ENCODE measurements around the gene MRFAP1L1.

MRFAP1L1 gene

GRCh38 chr4:6719611-6720179 lies 10.0 kb upstream of the MRFAP1L1 start:
- no peak overlapping the region for H3K4me2 ChIP-seq (ENCODE audit: insufficient read depth, low read length)
- no peak overlapping the region for H2AFZ ChIP-seq (ENCODE audit: low read depth, low read length)
- peaks cover 35% of the 10 kb centered on the region for H3K4me1 ChIP-seq (ENCODE audit: insufficient read depth, low read length)
- peaks cover 21% of the 10 kb centered on the region for H3K79me2 ChIP-seq (ENCODE audit: insufficient read depth, low read length)
- no peaks in the 10 kb centered on the region for H3K9me3 ChIP-seq (ENCODE audit: insufficient read depth, low read length, severe bottlenecking)
- DNase-seq (no peak), ATAC-seq (ENCODE audit: insufficient read depth, low read depth) (no peak)
- H3K4me3 ChIP-seq (ENCODE audit: low read depth in 1 of 2, low read length in 2 of 2) = no peak overlapping the region
- TF ChIP-seq CTCF (IDR thresholded peaks at IDR 0.05; ENCODE audit: borderline replicate concordance, extremely low read depth, low read length, poor library complexity, severe bottlenecking) = no peak
- TF ChIP-seq EZH2 (IDR thresholded peaks at IDR 0.05; ENCODE audit: borderline replicate concordance, low read depth, low read length, severe bottlenecking) = no peak
- peaks cover 21% of the 10 kb centered on the region for H4K20me1 ChIP-seq (ENCODE audit: insufficient read depth, low read length)
- no peak overlapping the region for H3K9ac ChIP-seq (ENCODE audit: low read depth, low read length)
- H3K27ac ChIP-seq (ENCODE audit: low read length) = no peak overlapping the region
- H3K36me3 ChIP-seq (ENCODE audit: insufficient read depth, low read length) = no peaks in the 10 kb centered on the region; the same call in 1 of the 2 replicates
- no peaks in the 10 kb centered on the region for H3K27me3 ChIP-seq (ENCODE audit: insufficient read depth, low read length, poor library complexity)

GRCh38 chr4:6718932-6719610 lies 9.4 kb upstream of the MRFAP1L1 start:
- ATAC-seq (ENCODE audit: insufficient read depth, low read depth) (no peak), DNase-seq (no peak)
- Histone ChIP-seq H3K4me1 (ENCODE audit: insufficient read depth, low read length) (peaks cover 35% of the 10 kb centered on the region), H4K20me1 (ENCODE audit: insufficient read depth, low read length) (peaks cover 21% of the 10 kb centered on the region), H3K27me3 (ENCODE audit: insufficient read depth, low read length, poor library complexity) (no peaks in the 10 kb centered on the region), H3K9me3 (ENCODE audit: insufficient read depth, low read length, severe bottlenecking) (no peaks in the 10 kb centered on the region), H3K27ac (ENCODE audit: low read length) (no peak overlapping the region), H3K79me2 (ENCODE audit: insufficient read depth, low read length) (peaks cover 21% of the 10 kb centered on the region), H3K4me3 (ENCODE audit: low read depth in 1 of 2, low read length in 2 of 2) (no peak overlapping the region), H3K36me3 (ENCODE audit: insufficient read depth, low read length) (no peaks in the 10 kb centered on the region; the same call in 1 of the 2 replicates), H3K9ac (ENCODE audit: low read depth, low read length) (no peak overlapping the region), H3K4me2 (ENCODE audit: insufficient read depth, low read length) (no peak overlapping the region), H2AFZ (ENCODE audit: low read depth, low read length) (no peak overlapping the region)
- TF ChIP-seq EZH2 (IDR thresholded peaks at IDR 0.05; ENCODE audit: borderline replicate concordance, low read depth, low read length, severe bottlenecking) = no peak
- no peak for TF ChIP-seq CTCF (IDR thresholded peaks at IDR 0.05; ENCODE audit: borderline replicate concordance, extremely low read depth, low read length, poor library complexity, severe bottlenecking)

- peak; percentile 42; the same call in 2 of the 3 replicates for ATAC-seq (ENCODE audit: insufficient read depth, low read depth)
- Histone ChIP-seq H3K27ac (ENCODE audit: low read length) (peak overlapping the region; percentile 78), H3K4me2 (ENCODE audit: insufficient read depth, low read length) (peak overlapping the region; percentile 97)
Measured at GRCh38 chr4:6716958-6717655, 7.4 kb upstream of the MRFAP1L1 start.

More at GRCh38 chr4:6716958-6717655, 7.4 kb upstream of the MRFAP1L1 start:
- H2AFZ ChIP-seq (ENCODE audit: low read depth, low read length) = peak overlapping the region; percentile 93; the same call in 1 of the 2 replicates
- H3K4me3 ChIP-seq (ENCODE audit: low read depth in 1 of 2, low read length in 2 of 2) = peak overlapping the region; percentile 76 to 93
- DNase-seq = peak; percentile 28
- TF ChIP-seq CTCF (IDR thresholded peaks at IDR 0.05; ENCODE audit: borderline replicate concordance, extremely low read depth, low read length, poor library complexity, severe bottlenecking) (no peak), EZH2 (IDR thresholded peaks at IDR 0.05; ENCODE audit: borderline replicate concordance, low read depth, low read length, severe bottlenecking) (no peak)
- H3K36me3 ChIP-seq (ENCODE audit: insufficient read depth, low read length) = no peaks in the 10 kb centered on the region; the same call in 1 of the 2 replicates
- peaks cover 21% of the 10 kb centered on the region for H3K79me2 ChIP-seq (ENCODE audit: insufficient read depth, low read length)
- H4K20me1 ChIP-seq (ENCODE audit: insufficient read depth, low read length) = peaks cover 21% of the 10 kb centered on the region
- H3K9me3 ChIP-seq (ENCODE audit: insufficient read depth, low read length, severe bottlenecking) = no peaks in the 10 kb centered on the region
- H3K9ac ChIP-seq (ENCODE audit: low read depth, low read length) = peak overlapping the region; percentile 90
- no peaks in the 10 kb centered on the region for H3K27me3 ChIP-seq (ENCODE audit: insufficient read depth, low read length, poor library complexity)
- H3K4me1 ChIP-seq (ENCODE audit: insufficient read depth, low read length) = peaks cover 35% of the 10 kb centered on the region
